RPMI8226 (cell line): ENCODE data around the gene FKBP7.
"Not testable (repeated sequence)": the region's sequence is repeated elsewhere in the genome, so short reads cannot be mapped to it uniquely, and the experiment has no call there.

Source experiments
- DNase-seq: peaks from one replicate; pipeline ENCODE4 v3.0.0-alpha.2; 2015

Gene FKBP7, protein sequence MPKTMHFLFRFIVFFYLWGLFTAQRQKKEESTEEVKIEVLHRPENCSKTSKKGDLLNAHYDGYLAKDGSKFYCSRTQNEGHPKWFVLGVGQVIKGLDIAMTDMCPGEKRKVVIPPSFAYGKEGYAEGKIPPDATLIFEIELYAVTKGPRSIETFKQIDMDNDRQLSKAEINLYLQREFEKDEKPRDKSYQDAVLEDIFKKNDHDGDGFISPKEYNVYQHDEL

DNA sequence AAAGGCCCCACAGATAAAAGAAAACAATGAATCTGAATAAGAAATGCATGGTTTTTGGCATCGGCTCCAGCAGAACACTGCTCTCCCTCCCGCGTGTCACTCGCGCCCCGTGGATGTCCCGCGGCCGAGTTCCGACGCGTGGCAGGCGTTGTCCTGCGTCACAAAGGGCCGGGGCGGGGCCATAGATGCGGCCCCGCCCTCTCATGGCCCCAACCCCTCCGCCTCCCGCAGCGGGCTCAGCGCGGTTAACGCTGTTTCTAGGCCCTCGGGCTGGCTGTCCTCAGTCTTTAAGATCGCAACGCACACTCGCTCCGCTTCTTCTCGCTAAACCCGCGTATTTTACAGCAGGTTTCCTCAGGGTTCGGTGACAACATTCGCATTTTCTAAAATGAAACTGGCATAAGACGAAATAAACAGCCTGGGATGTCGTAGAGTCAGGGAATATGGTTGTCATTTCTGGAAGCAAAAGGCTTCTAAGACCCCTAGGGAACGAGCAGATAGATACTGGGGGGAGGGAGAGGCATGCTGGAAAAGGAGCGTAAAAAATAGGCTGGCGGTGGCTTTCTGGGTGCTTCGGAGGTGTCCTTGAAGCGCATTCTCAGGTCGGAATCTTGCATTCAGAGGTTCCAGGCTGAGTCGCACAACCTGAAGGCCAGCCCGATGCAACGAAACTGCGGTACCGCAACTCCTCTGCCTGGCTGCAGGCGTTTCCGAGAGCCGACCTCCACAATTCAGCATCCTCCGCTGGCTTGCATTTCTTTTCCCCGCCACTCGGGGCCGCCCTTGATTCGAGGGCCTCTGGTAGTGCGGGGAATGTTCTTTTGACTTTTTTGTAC lies at the start of gene FKBP7:
FKBP7 (minus strand) TSS at position 162 of the 836 bp plus-strand sequence; CDS start at position 61, 101 bp downstream.
- peak; percentile 94 for DNase-seq

DNA sequence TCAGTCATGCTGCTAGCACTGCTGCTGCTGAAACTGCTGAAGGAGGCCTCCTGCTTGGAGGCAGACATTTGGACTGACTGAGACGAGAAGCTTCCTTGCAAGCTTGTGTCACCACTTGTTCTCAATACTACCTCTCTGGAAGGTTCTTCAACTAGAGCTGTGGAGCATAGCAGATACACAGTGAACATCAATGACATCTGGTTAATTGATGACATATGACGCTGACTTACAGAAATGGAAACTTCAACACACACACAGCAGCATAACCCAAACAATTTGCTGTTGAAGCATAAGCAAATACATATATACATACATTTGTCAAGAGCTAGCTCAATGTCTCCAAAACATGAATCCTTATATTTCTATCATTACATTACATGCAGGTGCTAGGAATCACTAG lies 49.2 kb upstream of the FKBP7 start:
- DNase-seq, result no peak

DNA sequence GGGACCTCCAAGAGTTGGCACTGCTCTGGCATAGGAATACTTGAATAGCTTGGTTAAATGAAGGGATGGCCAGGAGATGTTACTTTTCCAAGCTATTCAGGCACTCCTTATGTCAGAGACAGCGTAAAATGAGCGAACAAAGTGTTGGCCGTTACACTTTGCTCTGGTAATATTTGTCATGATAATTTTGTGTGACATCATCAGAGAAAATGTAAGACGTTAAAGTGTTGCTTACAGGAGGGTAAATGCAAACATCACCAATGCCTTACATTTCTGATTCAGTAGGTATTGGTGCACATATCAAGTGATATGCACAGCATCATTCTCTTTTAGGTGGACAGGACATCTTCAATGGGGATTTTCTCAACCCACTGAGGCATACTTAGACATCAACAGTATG lies 47.9 kb upstream of the FKBP7 start:
- no peak for DNase-seq

DNA sequence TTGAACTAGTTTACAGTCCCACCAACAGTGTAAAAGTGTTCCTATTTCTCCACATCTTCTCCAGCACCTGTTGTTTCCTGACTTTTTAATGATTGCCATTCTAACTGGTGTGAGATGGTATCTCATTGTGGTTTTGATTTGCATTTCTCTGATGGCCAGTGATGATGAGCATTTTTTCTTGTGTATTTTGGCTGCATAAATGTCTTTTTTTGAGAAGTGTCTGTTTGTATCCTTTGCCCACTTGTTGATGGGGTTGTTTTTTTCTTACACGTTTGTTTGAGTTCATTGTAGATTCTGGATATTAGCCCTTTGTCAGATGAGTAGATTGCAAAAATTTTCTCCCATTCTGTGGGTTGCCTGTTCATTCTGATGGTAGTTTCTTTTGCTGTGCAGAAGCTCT lies 47.1 kb upstream of the FKBP7 start:
- not testable (repeated sequence) for DNase-seq

DNA sequence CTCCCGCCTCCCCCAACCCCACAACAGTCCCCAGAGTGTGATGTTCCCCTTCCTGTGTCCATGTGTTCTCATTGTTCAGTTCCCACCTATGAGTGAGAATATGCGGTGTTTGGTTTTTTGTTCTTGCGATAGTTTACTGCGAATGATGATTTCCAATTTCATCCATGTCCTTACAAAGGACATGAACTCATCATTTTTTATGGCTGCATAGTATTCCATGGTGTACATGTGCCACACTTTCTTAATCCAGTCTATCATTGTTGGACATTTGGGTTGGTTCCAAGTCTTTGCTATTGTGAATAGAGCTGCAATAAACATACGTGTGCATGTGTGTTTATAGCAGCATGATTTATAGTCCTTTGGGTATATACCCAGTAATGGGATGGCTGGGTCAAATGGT lies 46.6 kb upstream of the FKBP7 start:
- not testable (repeated sequence) for DNase-seq

DNA sequence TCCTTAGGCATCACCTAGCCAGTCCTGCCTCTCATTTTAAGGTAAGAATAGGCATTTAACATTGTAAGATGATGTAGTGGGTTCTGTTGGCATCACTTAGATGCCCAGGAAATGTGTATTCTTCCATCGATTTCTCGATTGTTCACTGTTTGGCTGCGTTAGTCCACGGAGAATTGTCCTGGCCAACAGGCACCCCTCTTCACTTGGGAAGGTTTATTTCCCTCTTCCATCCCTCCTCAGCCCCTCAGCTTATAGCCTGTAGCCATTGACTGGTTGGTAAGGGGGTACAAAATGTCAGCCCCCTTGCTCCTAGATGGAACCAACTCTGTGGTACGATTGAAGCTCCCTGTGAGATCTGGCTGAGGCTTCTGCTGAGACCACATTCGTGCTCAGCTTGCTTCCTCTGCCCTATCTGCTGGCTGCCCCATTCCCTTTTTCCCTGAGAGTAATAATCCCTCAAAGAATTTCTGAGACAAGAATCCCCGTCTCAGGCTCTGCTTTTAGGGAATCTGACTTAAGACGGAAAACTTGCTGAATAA lies 45.3 kb upstream of the FKBP7 start:
- no peak for DNase-seq

DNA sequence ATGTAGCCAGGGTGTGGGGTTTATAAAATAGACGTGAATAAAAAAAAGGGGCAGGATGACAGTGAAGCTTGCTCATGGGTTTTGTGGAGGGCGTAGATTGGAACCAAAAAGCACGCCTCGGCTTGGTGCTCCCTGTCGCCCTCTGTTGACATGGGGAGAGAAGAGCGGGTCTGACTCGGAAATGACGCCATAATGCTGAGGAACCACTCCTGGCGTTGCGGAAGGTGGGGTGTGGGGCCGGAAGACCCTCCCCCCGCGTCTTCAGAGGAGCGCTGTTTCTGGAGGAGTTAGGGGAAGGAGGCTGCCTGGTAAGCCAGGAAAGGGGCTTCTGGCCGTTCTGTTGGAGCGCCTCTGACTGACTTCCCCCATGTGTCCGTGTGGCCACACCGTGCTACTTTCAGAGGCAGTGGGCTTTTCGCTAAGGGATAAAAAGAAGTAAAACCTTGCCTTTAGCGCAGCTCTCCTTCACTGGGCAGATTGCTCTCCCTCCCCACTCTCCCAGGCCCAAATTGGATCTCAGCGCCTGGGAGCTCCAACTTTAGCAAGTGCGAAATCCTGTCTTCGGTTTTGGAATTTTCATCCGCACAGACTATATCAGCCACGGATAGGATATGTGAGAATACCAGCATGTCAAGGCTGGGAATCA lies 44.7 kb upstream of the FKBP7 start:
- DNase-seq, result peak; percentile 65

DNA sequence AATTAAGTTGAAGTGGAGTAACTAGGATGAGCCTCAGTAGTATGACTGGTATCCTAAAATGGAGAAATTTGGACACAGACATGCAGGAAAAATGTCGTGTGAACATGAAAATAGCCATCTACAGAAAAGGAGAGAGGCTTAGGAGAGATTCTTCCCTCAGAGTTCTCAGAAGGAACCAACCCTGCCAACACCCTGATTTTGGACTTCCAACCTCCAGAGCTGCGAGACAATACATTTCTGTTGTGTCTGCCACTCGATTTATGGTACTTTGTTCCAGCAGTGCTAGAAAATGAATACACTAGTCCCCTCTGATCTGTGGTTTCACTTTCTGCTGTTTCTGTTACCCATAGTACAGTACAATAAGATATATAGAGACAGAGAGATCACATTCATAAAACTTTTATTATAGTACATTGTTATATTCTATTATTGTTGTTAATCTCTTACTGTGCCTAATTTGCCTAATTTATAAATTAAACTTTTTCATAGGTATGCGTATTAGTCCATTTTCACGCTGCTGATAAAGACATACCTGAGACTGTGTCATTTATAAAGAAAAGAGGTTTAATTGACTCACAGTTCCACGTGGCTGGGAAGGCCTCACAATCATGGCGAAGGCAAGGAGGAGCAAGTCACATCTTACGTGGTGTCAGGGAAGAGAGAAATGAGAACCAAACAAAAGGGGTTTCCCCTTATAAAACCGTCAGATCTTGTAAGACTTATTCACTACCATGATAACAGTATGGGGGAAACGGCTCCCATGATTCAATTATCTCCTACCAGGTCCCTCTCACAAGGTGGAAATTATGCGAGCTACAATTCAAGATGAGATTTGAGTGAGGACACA lies 43.1 kb upstream of the FKBP7 start:
- DNase-seq, result no peak

DNA sequence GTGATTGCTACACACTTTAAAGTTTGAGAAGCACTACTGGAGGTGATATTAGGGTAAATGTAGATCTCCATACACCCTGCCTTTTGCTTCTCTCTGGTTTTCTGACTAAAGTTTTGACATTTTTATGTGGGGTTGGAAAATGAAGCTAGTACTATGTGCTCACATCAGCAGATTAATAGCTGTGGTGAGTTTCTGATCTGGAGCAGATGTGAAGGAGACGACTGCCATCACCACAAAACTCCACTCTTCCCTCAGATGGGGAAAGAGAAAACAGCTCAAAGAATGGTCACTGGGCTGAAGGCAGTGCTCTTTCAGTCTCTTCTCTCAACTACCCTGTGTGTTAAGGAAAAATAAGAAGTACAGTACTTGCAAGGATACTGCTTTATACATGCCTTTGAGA lies 39.1 kb upstream of the FKBP7 start:
- no peak for DNase-seq

DNA sequence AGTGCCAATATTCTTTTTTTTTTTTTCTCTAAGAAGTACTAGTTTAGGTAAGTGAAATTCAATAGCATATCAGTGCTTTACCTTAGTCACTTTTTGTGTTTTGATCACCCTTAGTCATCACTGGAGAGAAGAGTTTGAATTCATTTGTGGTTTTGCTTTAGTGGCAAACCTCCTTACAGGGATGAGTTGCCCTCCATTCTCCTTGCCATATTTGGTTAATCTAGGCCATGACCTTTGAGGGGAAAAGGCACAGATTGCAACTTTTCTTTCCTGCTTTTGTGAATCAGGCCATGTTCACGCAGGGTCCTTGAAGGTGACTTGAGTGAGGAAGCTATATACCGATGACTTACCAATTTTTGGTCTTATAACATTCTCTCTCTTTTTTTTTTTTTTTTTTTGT lies 36.3 kb upstream of the FKBP7 start:
- DNase-seq, result no peak

DNA sequence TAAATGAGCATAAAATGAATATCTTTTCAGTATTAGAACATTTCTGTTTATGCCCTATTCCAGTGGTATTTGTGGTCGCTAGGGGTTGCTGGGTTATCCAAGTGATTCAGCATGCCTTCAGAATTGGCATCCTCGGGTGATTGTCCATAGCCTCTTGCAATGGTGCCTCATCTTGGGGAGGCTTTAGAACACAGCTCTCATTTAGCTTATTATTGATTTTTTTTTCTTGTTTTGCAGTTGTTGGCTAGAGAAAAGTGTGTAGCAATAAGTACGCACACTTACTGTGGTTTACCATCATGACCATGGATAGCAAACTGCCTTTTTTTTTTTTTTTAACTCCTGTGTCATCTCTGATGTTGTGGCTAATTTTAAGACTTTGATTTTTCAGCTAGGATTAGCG lies 35.5 kb upstream of the FKBP7 start:
- no peak for DNase-seq

DNA sequence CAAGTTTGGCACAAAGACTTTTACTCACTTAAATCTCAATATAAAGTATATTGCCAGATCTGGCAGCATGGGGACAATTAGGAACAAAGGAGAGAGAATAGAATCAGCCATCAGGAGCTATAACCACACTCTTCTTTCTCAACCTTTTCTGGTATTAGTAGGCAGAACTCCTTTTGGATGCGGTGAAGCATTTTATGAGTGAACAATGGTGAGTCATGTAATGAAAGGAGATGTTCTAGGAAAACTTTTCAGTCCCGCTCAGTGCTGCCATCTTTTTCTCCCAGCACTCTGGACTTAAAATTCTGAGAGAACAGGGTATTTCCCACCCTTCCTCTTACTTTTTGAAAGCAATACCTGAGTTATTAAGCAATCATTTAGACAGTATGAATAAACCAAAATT lies 34.1 kb upstream of the FKBP7 start:
- DNase-seq, result no peak

DNA sequence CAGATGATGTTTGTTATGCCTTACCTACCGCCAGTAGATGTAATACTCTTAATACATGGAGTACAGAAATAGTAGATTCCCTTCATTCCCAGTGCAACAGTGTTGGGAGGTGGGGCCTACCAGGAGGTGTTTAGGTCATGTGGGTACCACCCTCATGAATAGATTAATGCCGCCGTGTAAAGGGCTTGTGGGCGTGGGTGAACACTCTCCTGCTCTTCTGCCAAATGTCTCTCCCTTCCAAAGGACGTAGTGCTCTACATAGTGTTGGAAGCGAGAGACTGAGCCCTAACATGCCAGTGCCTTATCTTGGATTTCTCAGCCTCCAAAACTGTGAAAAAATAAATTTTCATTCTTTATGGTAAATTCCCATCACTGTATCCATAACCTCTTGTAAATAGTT lies 32.0 kb upstream of the FKBP7 start:
- no peak for DNase-seq

DNA sequence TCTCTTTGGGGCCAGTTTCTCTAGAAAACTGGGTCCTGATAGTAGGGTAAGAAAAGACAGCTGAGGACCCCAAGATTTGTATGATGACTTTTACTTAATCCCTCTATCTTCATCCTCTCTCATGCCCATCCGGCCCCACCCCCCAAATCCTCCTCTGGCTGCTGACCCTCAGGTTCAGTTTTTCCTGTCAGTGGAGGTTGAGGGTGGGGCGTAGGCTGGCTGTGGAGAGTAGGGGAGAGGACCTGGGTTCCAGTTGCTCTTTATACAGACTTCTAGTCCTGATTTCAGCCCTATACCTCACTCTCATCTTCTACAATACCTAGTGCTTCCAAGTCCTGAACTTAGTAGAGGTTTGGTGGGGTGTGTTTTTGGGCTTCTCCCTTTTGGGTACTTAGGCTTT lies 30.2 kb upstream of the FKBP7 start:
- DNase-seq, result no peak

DNA sequence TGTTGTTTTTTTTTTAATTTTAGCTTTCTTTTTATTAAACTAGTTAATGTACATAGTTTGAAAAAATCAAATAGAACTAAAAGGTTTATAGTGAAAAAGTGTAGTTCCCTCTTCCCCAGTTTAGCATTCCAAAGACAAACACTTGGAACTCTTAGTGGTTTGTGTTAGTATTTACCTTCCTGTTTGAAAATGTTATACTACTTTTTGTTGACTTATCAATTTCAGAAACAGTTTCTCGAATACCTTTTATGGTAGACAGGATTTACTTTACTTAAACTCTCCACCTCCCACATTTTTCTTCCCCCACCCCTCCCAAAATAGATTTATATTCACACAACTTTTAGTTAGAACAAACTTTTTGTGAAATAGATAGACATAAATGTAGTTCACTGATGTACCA lies 28.5 kb upstream of the FKBP7 start:
- DNase-seq, result no peak

DNA sequence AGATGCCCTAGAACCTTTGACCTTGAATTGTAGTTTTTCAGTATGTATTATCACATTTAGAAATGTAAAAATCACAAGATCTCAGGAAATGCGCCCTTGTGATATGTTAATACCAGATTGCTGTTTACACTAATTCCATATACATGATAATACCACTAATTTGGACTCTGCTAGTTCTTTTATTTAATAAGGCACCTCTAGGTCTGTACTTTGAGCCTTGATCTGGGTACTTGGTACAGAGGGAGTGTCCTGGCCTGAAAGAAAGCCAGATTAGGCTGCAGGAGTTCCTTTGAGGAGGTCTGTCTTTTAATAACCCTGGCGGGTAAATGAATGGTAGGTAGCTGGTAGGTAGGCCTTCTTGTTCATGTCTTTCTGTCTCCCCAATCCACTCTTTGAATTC lies 28.1 kb upstream of the FKBP7 start:
- DNase-seq, result no peak

DNA sequence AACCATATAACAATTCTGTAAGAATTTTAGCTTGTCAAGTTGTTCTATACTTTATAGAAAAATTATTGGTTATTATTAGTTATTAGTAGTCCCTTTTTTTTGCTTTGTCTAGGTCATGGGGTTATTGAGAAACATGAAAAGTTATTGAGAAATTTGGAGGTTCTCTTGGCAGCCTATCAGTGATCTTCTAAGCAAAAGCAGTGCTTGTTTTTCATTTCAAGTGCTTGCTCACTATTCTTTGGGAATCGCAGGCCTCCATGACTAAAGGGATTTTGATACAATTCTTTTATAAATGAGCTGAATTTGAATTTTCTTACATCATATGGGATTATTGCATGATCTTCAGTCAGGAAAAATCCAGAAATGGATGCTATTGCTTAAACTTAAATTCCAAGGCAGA lies 27.7 kb upstream of the FKBP7 start:
- no peak for DNase-seq

DNA sequence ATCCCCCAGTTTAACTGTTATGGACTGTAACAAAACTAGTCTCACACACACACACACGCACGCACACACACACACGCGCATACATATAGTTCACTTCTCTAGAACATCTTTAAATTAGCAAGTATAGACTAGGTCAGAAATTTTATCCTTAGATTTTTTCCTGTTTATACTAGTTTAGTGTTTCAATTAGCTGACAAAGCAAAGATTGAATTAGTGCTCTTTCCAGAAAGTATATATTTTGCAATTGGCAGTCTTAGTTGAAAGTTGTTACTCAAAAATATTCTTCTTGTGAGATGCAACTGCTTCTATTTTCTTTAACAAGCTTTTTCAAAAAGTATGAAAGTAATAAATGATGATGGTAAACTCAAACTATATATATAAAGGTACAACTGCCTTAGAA lies 24.4 kb upstream of the FKBP7 start:
- no peak for DNase-seq

DNA sequence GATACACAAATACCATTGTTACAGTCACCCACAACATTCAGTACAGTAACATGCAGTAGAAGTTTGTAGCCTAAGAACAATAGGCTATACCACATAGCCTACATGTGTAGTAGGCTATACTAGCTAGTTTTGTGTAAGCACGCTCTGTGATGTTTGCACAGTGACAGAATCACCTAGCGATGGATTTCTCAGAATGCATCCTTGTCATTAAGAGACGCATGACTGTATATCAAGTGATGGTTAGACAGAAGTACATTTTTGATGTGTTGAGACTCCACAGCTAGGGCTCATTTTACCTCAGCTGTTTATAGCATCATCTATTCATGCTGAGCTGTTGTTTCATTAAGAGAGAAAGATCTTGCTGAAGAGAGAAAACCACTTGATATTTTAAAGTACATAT lies 21.2 kb upstream of the FKBP7 start:
- DNase-seq, result no peak

DNA sequence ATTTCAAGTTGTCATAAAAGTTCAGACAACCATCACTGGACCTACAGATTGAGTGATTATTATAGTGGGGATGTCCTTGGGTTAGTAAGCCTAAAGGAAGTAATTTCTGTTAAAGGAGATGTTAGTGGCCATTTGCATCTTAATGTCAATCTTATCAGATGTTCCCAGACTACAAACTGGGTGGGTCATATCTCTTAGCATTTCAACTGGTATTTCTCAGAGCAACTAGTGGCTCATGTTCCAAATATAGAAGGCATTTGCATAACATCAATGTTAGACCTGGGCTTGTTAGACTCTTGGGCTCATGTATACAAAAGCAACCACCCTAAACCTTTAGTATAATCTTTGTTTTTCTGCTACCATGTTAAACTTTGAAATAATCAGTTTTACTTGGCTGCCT lies 19.7 kb upstream of the FKBP7 start:
- no peak for DNase-seq

DNA sequence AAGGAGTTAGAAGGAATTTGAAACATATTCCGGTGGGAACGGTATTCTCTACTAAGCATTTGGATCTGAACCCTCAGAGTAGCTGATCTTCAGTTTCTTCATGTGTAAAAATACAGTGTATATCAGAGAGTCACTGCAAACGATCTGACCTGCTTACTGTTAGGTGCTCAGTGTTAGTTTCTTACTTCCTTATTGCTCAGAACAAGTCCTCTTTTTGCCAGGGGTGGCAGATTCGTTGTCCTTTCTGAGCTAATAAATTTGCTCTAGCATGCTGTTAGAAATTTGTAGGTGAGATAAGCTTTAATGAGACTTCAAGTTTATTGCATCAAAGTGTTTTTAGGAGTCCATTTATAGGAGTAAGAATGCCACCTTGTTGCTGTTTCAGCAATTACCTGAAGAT lies 17.6 kb upstream of the FKBP7 start:
- DNase-seq, result no peak

DNA sequence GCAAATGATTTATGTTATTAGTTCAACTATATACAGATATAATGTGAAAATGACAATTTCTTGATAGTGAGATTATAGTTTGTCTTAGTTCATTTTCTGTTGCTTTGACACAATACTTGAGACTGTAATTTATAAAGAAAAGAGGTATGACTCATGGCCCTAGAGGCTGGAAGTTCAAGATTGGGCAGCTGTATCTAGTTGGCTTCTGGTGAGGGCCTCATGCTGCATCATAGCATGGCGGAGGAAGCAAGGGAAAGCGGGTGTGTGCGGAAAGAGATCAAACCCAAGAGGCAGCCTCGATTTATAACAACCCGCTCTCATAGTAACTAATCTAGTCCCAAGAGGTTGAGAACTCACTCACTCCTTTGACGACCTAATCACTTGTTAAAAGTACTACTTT lies 13.2 kb upstream of the FKBP7 start:
- DNase-seq, result no peak

DNA sequence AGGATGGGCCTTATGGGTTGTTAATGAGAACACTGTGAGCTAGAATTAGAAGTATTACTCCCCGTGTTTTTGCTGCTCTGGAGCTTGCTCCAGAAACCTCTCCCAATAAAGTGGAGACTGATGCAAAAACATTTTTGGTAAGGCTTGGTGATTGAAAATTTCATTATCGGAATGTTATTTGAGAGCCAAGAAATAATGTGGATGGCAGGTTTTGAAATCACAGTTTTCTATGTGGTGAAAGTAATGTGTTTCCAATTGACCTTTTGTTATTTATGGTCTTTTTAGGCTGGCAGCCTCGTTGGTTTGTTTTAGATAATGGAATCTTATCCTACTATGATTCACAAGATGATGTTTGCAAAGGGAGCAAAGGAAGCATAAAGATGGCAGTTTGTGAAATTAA lies 7.0 kb upstream of the FKBP7 start:
- DNase-seq, result no peak
